ENCODE results near the gene LIN7C.

- TF ChIP-seq NR2C2 (CRISPR knock-in tag; IDR thresholded peaks at IDR 0.05; ENCODE audit: borderline replicate concordance) (no peak), ETV5 (CRISPR knock-in tag; IDR thresholded peaks at IDR 0.05; ENCODE audit: borderline replicate concordance) (no peak), PHB2 (IDR thresholded peaks at IDR 0.05; ENCODE audit: partially characterized antibody) (no peak), ZNF800 (CRISPR knock-in tag; IDR thresholded peaks at IDR 0.05) (no peak), POLR2AphosphoS2 (IDR thresholded peaks at IDR 0.05; ENCODE audit: low read depth, low read length) (no peak), ZNF589 (CRISPR knock-in tag; conservative IDR thresholded peaks at IDR 0.05) (no peak), ZNF629 (CRISPR knock-in tag; conservative IDR thresholded peaks at IDR 0.05) (no peak), KLF9 (CRISPR knock-in tag; IDR thresholded peaks at IDR 0.05; ENCODE audit: low read depth) (no peak), KDM4B (CRISPR knock-in tag; IDR thresholded peaks at IDR 0.05) (no peak), ZBTB42 (CRISPR knock-in tag; IDR thresholded peaks at IDR 0.05) (no peak), CREB3 (CRISPR knock-in tag; IDR thresholded peaks at IDR 0.05) (no peak), MXD4 (CRISPR knock-in tag; IDR thresholded peaks at IDR 0.05) (no peak)
- TF ChIP-seq, protein P1, sequence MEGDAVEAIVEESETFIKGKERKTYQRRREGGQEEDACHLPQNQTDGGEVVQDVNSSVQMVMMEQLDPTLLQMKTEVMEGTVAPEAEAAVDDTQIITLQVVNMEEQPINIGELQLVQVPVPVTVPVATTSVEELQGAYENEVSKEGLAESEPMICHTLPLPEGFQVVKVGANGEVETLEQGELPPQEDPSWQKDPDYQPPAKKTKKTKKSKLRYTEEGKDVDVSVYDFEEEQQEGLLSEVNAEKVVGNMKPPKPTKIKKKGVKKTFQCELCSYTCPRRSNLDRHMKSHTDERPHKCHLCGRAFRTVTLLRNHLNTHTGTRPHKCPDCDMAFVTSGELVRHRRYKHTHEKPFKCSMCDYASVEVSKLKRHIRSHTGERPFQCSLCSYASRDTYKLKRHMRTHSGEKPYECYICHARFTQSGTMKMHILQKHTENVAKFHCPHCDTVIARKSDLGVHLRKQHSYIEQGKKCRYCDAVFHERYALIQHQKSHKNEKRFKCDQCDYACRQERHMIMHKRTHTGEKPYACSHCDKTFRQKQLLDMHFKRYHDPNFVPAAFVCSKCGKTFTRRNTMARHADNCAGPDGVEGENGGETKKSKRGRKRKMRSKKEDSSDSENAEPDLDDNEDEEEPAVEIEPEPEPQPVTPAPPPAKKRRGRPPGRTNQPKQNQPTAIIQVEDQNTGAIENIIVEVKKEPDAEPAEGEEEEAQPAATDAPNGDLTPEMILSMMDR (CRISPR knock-in tag; IDR thresholded peaks at IDR 0.05), result no peak
- TF ChIP-seq, protein P2, sequence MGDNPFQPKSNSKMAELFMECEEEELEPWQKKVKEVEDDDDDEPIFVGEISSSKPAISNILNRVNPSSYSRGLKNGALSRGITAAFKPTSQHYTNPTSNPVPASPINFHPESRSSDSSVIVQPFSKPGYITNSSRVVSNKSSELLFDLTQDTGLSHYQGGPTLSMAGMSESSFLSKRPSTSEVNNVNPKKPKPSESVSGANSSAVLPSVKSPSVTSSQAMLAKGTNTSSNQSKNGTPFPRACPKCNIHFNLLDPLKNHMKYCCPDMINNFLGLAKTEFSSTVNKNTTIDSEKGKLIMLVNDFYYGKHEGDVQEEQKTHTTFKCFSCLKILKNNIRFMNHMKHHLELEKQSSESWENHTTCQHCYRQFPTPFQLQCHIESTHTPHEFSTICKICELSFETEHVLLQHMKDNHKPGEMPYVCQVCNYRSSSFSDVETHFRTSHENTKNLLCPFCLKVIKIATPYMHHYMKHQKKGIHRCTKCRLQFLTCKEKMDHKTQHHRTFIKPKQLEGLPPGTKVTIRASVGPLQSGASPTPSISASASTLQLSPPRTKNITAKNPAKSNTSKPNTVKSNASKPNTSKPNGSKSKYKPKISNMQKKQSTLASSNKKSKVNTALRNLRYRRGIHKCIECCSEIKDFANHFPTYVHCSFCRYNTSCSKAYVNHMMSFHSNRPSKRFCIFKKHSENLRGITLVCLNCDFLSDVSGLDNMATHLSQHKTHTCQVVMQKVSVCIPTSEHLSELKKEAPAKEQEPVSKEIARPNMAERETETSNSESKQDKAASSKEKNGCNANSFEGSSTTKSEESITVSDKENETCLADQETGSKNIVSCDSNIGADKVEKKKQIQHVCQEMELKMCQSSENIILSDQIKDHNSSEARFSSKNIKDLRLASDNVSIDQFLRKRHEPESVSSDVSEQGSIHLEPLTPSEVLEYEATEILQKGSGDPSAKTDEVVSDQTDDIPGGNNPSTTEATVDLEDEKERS (CRISPR knock-in tag; IDR thresholded peaks at IDR 0.05), result no peak
These were observed 38.2 kb downstream of the LIN7C start for GRCh38 chr11:27468209-27468994.
